ENCODE measurements around the gene PTPRJ.

Gene PTPRJ

DNA sequence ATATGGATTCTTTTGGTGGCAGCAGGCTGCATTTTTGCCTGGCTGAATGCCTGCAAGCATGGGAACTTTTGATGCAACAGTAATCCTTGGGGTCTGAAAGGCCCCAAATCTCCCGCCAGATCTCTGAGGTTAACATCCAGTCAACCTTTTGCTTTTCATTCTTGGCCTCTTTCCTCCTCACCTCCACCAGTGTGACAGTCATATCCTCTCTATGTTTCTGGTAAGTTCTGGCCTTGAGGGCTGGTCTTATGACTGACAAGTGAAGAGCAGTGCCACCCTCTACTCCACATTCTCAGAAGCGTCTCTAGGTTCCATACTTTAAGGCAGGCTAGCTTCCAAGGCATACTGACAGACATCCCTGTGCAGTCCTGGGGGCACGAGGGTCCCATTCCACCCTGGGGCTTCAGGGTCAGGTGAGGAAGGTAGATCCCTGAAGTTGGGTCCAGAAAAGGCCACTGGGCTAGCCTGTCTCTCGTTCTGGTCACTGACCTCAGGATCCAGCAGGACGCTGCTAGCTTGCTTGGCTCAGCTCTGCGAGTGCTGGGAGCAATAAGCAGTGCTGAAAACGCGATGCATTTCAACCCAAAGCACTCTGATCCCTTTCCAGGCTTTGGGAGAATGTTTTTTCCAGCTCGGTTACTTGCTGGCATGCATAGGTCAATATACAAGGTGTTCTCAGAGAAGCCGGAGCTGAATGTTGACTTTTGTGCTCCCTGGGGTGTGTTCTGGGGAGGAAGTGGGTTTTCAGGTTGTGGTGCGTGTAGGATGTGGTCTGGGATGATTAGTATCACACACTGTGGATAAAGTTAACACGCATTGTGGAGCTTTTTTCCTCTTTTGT lies 75.2 kb downstream of the PTPRJ start:
- TF ChIP-seq, protein P1, sequence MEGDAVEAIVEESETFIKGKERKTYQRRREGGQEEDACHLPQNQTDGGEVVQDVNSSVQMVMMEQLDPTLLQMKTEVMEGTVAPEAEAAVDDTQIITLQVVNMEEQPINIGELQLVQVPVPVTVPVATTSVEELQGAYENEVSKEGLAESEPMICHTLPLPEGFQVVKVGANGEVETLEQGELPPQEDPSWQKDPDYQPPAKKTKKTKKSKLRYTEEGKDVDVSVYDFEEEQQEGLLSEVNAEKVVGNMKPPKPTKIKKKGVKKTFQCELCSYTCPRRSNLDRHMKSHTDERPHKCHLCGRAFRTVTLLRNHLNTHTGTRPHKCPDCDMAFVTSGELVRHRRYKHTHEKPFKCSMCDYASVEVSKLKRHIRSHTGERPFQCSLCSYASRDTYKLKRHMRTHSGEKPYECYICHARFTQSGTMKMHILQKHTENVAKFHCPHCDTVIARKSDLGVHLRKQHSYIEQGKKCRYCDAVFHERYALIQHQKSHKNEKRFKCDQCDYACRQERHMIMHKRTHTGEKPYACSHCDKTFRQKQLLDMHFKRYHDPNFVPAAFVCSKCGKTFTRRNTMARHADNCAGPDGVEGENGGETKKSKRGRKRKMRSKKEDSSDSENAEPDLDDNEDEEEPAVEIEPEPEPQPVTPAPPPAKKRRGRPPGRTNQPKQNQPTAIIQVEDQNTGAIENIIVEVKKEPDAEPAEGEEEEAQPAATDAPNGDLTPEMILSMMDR (IDR thresholded peaks at IDR 0.05; ENCODE audit: insufficient read depth, low read depth, low read length, missing control alignments): no peak
- DNase-seq (ENCODE audit: low read depth): peak; percentile 24
- no peak overlapping the region for H3K4me3 ChIP-seq (ENCODE audit: low read length)

DNA sequence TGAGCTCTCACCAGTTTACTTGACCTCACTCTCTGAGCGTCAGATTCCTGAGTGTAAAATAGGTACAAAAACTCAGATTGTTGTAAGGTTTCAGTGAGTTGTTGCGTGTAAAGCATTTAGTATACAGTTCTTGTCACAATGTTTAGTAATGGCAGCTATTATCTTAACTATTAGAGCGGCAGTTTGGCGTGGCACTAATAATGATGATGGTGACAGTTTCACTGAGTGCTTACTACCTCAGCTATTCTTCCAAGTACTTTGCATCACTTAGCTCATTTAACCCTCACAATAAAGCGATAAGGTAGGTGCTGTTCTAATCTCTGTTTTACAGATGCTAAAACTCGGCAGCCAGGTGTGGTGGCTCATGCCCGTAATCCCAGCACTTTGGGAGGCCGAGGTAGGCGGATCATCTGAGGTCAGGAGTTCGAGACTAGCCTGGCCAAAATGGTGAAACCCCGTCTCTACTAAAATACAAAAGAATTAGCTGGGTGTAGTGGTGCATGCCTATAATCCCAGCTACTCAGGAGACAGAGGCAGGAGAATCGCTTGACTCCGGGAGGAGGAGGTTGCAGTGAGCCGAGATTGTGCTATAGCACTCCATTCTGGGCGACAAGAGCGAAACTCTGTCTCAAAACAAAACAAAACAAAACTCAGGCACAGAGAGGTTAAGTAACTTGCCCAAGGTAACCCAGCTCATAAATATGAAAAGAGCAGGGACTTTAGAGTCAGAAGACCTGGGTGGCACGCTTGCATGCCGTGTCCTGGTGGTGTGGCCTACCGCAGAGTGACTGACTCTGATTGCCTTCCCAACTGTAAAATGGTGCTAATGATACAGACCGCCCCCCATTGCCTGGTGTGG lies 76.2 kb downstream of the PTPRJ start:
- TF ChIP-seq, protein P1 (IDR thresholded peaks at IDR 0.05; ENCODE audit: insufficient read depth, low read depth, low read length, missing control alignments): no peak
- no peak overlapping the region for H3K4me3 ChIP-seq (ENCODE audit: low read length)
- DNase-seq (ENCODE audit: low read depth): no peak

DNA sequence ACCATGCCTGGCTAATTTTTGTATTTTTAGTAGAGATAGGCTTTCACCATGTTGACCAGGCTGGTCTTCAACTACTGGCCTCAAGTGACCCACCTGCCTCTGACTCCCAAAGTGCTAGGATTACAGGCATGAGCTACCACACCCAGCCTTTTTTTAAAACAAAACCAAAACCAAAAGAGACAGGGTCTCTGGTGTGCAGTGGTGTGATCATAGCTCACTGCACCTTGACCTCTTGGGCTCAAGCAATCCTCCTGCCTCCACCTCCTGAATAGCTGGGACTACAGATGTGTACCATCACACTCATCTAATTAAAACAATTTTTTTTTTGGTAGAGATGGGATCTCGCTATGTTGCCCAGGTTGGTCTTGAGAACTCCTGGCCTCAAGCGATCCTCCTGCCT lies 77.7 kb downstream of the PTPRJ start:
- DNase-seq (ENCODE audit: low read depth): no peak
- TF ChIP-seq, protein P1 (IDR thresholded peaks at IDR 0.05; ENCODE audit: insufficient read depth, low read depth, low read length, missing control alignments): no peak
- no peak overlapping the region for H3K4me3 ChIP-seq (ENCODE audit: low read length)

DNA sequence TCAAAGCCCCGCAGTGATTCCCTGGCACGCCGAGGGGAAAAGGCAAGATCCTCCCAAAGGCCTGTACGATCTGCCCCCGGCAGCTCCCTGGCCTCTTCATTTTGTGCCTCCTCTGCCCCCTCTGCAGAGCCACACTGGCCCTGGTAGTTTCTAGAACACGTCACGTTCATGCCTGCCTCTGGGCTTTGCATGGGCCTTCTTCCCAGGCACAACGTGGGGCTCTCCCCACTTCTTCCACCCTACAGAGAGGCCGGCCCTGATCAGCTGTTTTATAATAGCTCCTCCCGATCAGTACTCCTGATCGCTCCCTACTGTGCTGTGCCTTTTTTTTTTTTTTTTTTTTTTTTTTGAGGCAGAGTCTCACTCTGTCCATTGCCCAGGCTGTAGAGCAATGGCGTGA lies 78.4 kb downstream of the PTPRJ start:
- no peak for DNase-seq (ENCODE audit: low read depth)
- TF ChIP-seq, protein P1 (IDR thresholded peaks at IDR 0.05; ENCODE audit: insufficient read depth, low read depth, low read length, missing control alignments): no peak
- no peak overlapping the region for H3K4me3 ChIP-seq (ENCODE audit: low read length)

DNA sequence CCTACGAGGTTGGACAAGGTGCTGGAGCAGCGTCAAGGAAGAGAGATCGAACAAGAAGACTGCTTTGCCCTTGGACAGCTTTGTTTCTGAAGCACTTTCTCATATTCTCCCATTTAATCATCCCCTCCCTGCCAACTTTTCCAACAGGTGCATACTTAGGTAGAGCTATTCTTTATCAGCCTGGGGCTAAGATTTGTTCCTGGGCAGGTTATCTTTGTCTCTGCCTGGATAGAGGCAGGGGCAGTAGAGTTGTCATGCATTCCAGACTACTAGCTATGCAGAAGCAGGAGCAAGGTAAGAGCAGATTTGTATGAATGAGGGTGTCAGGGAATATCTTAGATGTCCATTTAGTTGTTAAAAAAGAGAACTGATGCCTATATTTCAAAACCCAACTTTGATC lies 82.3 kb downstream of the PTPRJ start:
- DNase-seq (ENCODE audit: low read depth): no peak
- H3K4me3 ChIP-seq (ENCODE audit: low read length): no peak overlapping the region
- TF ChIP-seq, protein P1 (IDR thresholded peaks at IDR 0.05; ENCODE audit: insufficient read depth, low read depth, low read length, missing control alignments): no peak

DNA sequence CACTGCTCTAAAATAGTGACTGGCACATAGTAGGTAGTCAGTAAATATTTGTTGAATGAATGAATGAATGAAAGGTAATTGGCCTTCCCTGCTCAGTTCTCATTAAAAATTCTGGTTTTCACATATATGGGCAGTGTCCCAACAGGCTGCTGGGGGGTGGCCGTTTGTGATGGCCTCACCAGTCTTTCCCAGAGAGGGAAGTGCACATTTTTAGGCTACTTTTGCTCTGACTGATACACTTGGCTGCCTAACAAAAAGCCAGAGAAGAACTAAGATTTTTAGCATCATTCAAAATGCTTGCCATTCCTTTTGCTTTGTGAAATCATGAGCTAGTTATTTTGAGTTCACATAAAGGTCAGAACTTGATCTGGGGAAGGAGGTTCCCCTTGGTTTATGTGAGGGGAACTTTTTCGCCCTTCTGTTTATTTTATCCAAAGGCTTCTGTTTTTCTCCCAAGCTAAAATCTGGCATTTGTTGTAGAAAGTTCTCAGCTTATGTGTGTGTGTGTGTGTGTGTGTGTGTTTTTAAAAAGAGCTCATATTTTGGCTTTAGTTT lies 83.1 kb downstream of the PTPRJ start:
- DNase-seq (ENCODE audit: low read depth): no peak
- H3K4me3 ChIP-seq (ENCODE audit: low read length): no peak overlapping the region
- TF ChIP-seq, protein P1 (IDR thresholded peaks at IDR 0.05; ENCODE audit: insufficient read depth, low read depth, low read length, missing control alignments): no peak
